ENCODE measurements around the gene PPIF.
A peak's percentile ranks its signal among the peaks of the same experiment; 100 is the strongest.

Gene PPIF

DNA sequence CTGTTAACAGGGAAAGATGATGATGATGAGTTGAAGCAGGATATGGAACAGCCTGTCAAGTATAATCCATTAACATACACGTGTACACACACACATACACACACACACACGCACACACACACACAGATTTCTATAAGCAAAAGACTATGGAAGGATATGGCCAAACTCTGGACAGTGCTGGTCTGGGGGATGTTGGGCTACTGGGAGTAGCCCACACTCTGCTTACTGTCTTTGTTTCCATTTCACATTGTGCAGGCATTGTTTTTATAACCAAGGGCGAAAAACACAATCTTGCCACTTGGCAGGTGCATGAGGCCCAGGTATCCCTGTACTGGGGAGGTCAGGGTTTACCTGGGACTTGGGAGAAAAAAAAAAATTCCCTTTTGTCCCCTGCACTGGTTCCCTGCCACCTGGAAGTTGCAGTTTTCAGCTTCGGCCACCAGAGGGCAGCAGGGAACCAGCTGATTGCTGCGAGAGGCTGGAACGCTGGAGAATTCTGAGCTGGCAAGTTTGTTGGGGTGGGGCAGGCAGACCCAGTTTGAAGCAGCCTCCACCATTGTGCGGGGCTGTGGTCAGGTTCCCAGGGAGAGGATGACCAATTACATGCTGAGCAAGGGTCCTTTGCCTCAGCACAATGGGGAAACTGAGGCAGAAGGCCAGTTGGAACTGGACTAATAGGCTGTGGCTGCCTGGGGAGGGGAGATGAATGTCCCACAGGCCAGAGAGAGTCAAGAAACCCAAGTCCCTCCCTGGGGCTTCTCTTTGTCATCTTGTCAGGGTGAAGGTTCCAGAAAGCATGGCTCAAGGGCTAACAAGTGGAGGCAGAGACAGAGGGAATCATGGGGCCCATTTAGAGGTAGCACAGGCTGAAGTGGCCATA is 27.3 kb downstream of the PPIF start:
- H3K9me3 ChIP-seq (ENCODE audit: severe bottlenecking) = no peaks in the 10 kb centered on the region
- no peaks in the 10 kb centered on the region for H3K36me3 ChIP-seq (ENCODE audit: low read depth)
- TF ChIP-seq, protein P1, sequence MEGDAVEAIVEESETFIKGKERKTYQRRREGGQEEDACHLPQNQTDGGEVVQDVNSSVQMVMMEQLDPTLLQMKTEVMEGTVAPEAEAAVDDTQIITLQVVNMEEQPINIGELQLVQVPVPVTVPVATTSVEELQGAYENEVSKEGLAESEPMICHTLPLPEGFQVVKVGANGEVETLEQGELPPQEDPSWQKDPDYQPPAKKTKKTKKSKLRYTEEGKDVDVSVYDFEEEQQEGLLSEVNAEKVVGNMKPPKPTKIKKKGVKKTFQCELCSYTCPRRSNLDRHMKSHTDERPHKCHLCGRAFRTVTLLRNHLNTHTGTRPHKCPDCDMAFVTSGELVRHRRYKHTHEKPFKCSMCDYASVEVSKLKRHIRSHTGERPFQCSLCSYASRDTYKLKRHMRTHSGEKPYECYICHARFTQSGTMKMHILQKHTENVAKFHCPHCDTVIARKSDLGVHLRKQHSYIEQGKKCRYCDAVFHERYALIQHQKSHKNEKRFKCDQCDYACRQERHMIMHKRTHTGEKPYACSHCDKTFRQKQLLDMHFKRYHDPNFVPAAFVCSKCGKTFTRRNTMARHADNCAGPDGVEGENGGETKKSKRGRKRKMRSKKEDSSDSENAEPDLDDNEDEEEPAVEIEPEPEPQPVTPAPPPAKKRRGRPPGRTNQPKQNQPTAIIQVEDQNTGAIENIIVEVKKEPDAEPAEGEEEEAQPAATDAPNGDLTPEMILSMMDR (IDR thresholded peaks at IDR 0.05; ENCODE audit: poor library complexity, severe bottlenecking) = peak; percentile 95
- peak; percentile 71 for ATAC-seq (ENCODE audit: low read depth)
- H3K4me3 ChIP-seq (ENCODE audit: severe bottlenecking) = no peak overlapping the region
- no peaks in the 10 kb centered on the region for H3K27me3 ChIP-seq (ENCODE audit: insufficient read depth, poor library complexity, severe bottlenecking)
- H3K27ac ChIP-seq (ENCODE audit: poor library complexity, severe bottlenecking) = no peak overlapping the region
- H3K4me1 ChIP-seq (ENCODE audit: insufficient read depth, poor library complexity, severe bottlenecking) = no peaks in the 10 kb centered on the region
- DNase-seq (ENCODE audit: low spot score) = no peak

DNA sequence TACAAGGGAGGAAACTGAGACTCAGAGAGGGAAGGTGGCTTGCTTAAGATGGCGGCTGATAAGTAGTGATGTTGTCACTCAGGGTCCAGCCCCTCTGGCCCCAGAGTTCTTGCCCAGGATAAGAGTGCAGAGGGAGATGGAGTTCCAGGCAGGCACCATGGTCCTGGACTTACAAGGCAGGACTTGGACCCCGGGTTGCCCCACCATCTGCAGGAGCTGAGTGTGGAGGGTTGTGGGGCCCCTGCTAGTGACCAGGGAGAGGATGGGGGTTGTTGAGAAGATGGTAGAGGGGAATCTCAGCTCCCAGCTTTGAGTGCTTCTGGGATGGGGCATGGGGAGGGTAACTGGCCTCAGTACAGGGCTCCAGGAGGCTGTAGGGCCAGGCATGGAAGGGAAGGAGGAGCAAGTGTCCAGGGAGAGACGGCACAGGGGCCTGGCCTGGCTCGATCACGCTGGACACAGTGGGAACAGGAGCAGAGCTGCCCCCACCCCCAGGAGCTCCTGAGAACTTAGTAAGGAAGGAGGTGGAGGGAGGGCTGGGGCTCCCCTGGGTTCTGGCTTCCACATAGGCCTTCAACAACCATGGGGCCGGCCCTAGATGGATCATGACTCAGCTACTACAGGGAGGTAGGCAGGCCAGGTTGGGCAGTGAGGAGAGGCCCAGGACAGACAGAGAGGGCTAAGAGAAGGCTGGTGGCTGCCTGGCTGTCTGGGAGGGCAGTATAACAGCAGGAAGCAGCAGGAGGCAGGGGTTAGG is 28.2 kb downstream of the PPIF start:
- TF ChIP-seq, protein P1 (IDR thresholded peaks at IDR 0.05; ENCODE audit: poor library complexity, severe bottlenecking) = no peak
- Histone ChIP-seq H3K36me3 (ENCODE audit: low read depth) (no peaks in the 10 kb centered on the region), H3K4me1 (ENCODE audit: insufficient read depth, poor library complexity, severe bottlenecking) (no peaks in the 10 kb centered on the region), H3K27me3 (ENCODE audit: insufficient read depth, poor library complexity, severe bottlenecking) (no peaks in the 10 kb centered on the region), H3K4me3 (ENCODE audit: severe bottlenecking) (no peak overlapping the region), H3K9me3 (ENCODE audit: severe bottlenecking) (no peaks in the 10 kb centered on the region), H3K27ac (ENCODE audit: poor library complexity, severe bottlenecking) (no peak overlapping the region)
- DNase-seq (ENCODE audit: low spot score) (no peak), ATAC-seq (ENCODE audit: low read depth) (0 out of 3 replicates have a peak, but pooled peaks have one; percentile 30)

DNA sequence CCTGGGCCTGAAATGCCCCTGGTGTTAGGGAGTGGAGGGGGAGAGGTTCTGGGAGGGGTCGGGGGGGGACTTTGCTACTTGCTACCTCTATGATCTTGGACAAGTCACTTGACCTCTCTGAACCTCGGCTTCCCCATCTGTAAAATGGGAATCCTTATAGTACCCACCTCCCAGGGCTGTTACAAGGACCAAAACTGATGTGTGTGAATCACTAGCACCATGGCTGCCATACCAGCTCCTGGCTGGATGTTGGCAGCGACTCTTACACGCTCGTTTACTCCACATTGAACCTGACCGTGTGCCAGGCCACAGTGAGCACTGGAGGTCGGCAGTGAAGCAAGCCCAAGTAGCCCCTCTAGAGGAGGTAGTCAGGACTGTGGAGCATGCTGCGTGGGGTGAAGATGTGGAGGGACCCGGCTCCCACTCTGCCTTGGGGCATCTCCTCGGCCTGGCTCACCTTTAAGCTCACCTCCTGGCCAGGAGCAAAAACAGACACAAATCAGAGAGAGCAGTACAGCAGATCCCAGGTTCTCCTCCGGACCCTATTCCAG is 28.9 kb downstream of the PPIF start:
- Histone ChIP-seq H3K9me3 (ENCODE audit: severe bottlenecking) (no peaks in the 10 kb centered on the region), H3K27me3 (ENCODE audit: insufficient read depth, poor library complexity, severe bottlenecking) (no peaks in the 10 kb centered on the region), H3K4me3 (ENCODE audit: severe bottlenecking) (no peak overlapping the region), H3K4me1 (ENCODE audit: insufficient read depth, poor library complexity, severe bottlenecking) (no peaks in the 10 kb centered on the region), H3K36me3 (ENCODE audit: low read depth) (no peaks in the 10 kb centered on the region), H3K27ac (ENCODE audit: poor library complexity, severe bottlenecking) (no peak overlapping the region)
- TF ChIP-seq, protein P1 (IDR thresholded peaks at IDR 0.05; ENCODE audit: poor library complexity, severe bottlenecking) = no peak
- no peak for DNase-seq (ENCODE audit: low spot score)
- no peak for ATAC-seq (ENCODE audit: low read depth)

DNA sequence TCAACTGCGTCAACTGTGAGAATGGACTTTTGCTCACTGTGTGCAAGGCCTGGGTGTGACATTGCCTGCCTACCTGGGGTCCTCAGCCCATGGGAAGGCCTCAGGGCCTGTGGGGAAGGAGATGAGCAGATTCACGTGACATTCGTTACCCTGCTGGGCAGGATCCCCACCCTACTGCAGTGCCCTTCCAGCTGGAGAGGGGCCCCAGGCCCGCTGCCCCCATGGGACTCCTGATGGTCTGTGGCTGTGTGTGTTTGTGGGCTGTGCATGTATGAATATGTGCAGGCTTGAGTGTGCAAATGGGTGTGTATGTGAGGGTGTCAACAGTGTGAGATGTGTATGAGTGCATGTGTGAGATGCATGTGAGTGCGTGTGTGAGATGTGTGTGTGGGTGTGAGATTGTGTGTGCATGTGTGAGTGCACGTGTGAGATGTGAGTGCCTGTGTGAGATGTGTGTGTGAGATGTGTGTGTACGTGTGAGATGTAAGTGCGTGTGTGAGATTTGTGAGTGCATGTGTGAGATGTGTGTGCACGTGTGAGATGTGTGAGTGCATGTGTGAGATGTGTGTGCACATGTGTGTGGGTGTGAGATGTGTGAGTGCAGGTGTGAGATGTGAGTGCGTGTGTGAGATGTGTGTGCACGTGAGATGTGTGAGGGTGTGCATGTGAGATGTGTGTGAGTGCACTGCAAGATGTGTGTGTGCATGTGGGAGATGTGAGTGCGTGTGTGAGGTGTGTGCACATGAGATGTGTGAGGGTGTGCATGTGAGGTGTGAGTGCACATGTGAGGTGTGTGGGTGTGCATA is 29.7 kb downstream of the PPIF start:
- Histone ChIP-seq H3K27ac (ENCODE audit: poor library complexity, severe bottlenecking) (no peak overlapping the region), H3K4me3 (ENCODE audit: severe bottlenecking) (no peak overlapping the region), H3K9me3 (ENCODE audit: severe bottlenecking) (no peaks in the 10 kb centered on the region), H3K4me1 (ENCODE audit: insufficient read depth, poor library complexity, severe bottlenecking) (no peaks in the 10 kb centered on the region), H3K27me3 (ENCODE audit: insufficient read depth, poor library complexity, severe bottlenecking) (no peaks in the 10 kb centered on the region), H3K36me3 (ENCODE audit: low read depth) (no peaks in the 10 kb centered on the region)
- no peak for DNase-seq (ENCODE audit: low spot score)
- no peak for ATAC-seq (ENCODE audit: low read depth)
- TF ChIP-seq, protein P1 (IDR thresholded peaks at IDR 0.05; ENCODE audit: poor library complexity, severe bottlenecking) = no peak
